A673 (cell line): ENCODE results near the gene BOK. TPM values are rescaled to one million over a fixed set of nuclear protein-coding genes. Genes with fewer than 3 reads are reported as not detected.

Experiments used
- BruUV-seq: library from RNA; stranded (reverse); fragments of 400-500 nt; replicated peaks from 2 replicates; lab custom pipeline; 2021; lab: Mats Ljungman, UMichigan
- CTCF ChIA-PET: fragments of 300-600 bp; sonication (Branson Sonifier 250); formaldehyde crosslinking; loops from one replicate; lab custom pipeline; 2022; ENCODE audit warnings: antibody characterized with exemption; lab: Charles Lee
- POLR2A ChIA-PET: fragments of 300-600 bp; sonication (Branson Sonifier 250); formaldehyde crosslinking; loops from one replicate; lab custom pipeline; 2022; ENCODE audit warnings: antibody characterized with exemption; ENCODE audit not compliant: low non-redundant PET; lab: Charles Lee
- DNase-seq: peaks from one replicate; pipeline ENCODE4 v3.0.0-alpha.2; 2015; ENCODE audit warnings: low spot score
- H3K27ac ChIP-seq: fragments of 200-600 bp; sonication (generic); 2 replicates; pipeline ENCODE4 v1.5.1; 2016; ENCODE audit warnings: mixed run types, low read depth, mild to moderate bottlenecking, mixed read lengths, antibody characterized with exemption, low read length; ENCODE audit not compliant: poor library complexity, severe bottlenecking
- H3K27me3 ChIP-seq: fragments of 200-600 bp; sonication (generic); replicated peaks from 2 replicates; pipeline ENCODE4 v1.6.1; 2017; ENCODE audit warnings: mixed run types, low read depth, mild to moderate bottlenecking, mixed read lengths, antibody characterized with exemption, low read length; ENCODE audit not compliant: insufficient read depth, poor library complexity
- H3K36me3 ChIP-seq: fragments of 200-600 bp; sonication (generic); 2 replicates; pipeline ENCODE4 v1.6.1; 2016; ENCODE audit warnings: mixed run types, mild to moderate bottlenecking, mixed read lengths, antibody characterized with exemption, low read length; ENCODE audit not compliant: insufficient read depth, poor library complexity, severe bottlenecking
- H3K4me1 ChIP-seq: fragments of 200-600 bp; sonication (generic); 2 replicates; pipeline ENCODE4 v1.6.1; 2017; ENCODE audit warnings: mixed run types, mild to moderate bottlenecking, mixed read lengths, antibody characterized with exemption, low read length; ENCODE audit not compliant: insufficient read depth, poor library complexity, severe bottlenecking
- H3K4me3 ChIP-seq: fragments of 200-600 bp; sonication (generic); 2 replicates; pipeline ENCODE4 v1.5.1; 2016; ENCODE audit warnings: low read depth, mixed run types, mild to moderate bottlenecking, mixed read lengths, low read length; ENCODE audit not compliant: poor library complexity, severe bottlenecking
- H3K9me3 ChIP-seq: fragments of 200-600 bp; sonication (generic); 2 replicates; pipeline ENCODE4 v1.6.1; 2016; ENCODE audit warnings: mixed run types, low read depth, mild to moderate bottlenecking, mixed read lengths, antibody characterized with exemption, low read length; ENCODE audit not compliant: poor library complexity, severe bottlenecking
- EZH2 ChIP-seq: fragments of 200-600 bp; sonication (generic); IDR thresholded peaks from 2 replicates; pipeline ENCODE4 v1.6.1; 2017; ENCODE audit warnings: borderline replicate concordance, low read depth, mild to moderate bottlenecking, mixed read lengths, antibody characterized with exemption, low read length; ENCODE audit not compliant: poor library complexity, severe bottlenecking
- intact Hi-C: fragments of 100-400 bp; cut with micrococcal nuclease; formaldehyde crosslinking; loops from one replicate; pipeline ENCODE4 v1.10.0; 2022; ENCODE audit not compliant: unreplicated experiment
- total RNA-seq: library from RNA; stranded (reverse); gene quantifications from 2 replicates; pipeline ENCODE4 v1.2.3, GENCODE V29; 2021
- TF ChIP-seq, protein P1 (sequence below): fragments of 300-800, 200-600 bp; sonication (generic); conservative IDR thresholded peaks from 2 replicates; pipeline ENCODE4 v1.5.1; 2017; ENCODE audit warnings: low read depth, mild to moderate bottlenecking, antibody characterized with exemption, low read length, moderate library complexity, mixed read lengths

The BOK gene
- total RNA-seq, 1 experiment from 2014 or later, result 2.7 TPM

- H3K9me3 ChIP-seq, result no peaks in the 10 kb centered on the region
- BruUV-seq, result no TSS peak
- no peaks in the 10 kb centered on the region for H3K27me3 ChIP-seq
- CTCF ChIA-PET, result no interaction called here
- TF ChIP-seq EZH2, result no peak
- TF ChIP-seq, protein P1, sequence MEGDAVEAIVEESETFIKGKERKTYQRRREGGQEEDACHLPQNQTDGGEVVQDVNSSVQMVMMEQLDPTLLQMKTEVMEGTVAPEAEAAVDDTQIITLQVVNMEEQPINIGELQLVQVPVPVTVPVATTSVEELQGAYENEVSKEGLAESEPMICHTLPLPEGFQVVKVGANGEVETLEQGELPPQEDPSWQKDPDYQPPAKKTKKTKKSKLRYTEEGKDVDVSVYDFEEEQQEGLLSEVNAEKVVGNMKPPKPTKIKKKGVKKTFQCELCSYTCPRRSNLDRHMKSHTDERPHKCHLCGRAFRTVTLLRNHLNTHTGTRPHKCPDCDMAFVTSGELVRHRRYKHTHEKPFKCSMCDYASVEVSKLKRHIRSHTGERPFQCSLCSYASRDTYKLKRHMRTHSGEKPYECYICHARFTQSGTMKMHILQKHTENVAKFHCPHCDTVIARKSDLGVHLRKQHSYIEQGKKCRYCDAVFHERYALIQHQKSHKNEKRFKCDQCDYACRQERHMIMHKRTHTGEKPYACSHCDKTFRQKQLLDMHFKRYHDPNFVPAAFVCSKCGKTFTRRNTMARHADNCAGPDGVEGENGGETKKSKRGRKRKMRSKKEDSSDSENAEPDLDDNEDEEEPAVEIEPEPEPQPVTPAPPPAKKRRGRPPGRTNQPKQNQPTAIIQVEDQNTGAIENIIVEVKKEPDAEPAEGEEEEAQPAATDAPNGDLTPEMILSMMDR, result no peak
- POLR2A ChIA-PET, result interaction anchor here (0.8 kb wide), 1 partner anchor 654 kb away, joined by 3 read pairs; no protein-coding TSS in a partner anchor
- H3K36me3 ChIP-seq, result peaks cover 5% of the 10 kb centered on the region
- intact Hi-C loops, result no loop called here
- peak overlapping the region; percentile 39 for H3K27ac ChIP-seq
- H3K4me3 ChIP-seq, result no peak overlapping the region
- no peak for DNase-seq
- peaks cover 27% of the 10 kb centered on the region for H3K4me1 ChIP-seq
Measured at GRCh38 chr2:241618296-241618805, 59.8 kb downstream of the BOK start.

DNA sequence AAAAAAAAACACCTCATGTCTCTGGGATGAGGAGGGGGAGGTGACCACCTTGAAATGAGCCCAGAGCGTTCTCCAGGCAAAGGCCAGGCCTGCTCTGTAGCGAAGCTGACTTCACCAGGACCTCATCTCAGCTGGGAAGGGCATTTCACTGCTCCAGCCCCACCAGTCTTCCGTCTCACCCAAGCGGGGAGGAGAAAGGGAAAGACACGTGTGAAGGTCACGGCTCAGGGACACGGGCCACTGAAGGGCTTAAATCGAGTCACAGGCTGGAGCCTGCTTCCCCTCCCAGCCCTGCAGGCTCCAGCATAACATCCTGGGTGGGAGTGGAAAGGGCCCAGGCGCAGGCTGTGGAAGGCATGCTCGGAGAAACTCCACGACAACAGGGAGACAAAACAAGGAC lies 60.3 kb downstream of the BOK start:
- TF ChIP-seq, protein P1, result no peak
- no peak for TF ChIP-seq EZH2
- intact Hi-C loops, result no loop called here
- H3K4me1 ChIP-seq, result peaks cover 22% of the 10 kb centered on the region
- ChIA-PET CTCF (no interaction called here), POLR2A (interaction anchor here (0.8 kb wide), 1 partner anchor 655 kb away, joined by 3 read pairs; no protein-coding TSS in a partner anchor)
- H3K27ac ChIP-seq, result peak overlapping the region; percentile 39
- no peaks in the 10 kb centered on the region for H3K9me3 ChIP-seq
- H3K36me3 ChIP-seq, result peaks cover 5% of the 10 kb centered on the region
- BruUV-seq, result no TSS peak
- H3K27me3 ChIP-seq, result no peaks in the 10 kb centered on the region
- H3K4me3 ChIP-seq, result no peak overlapping the region
- no peak for DNase-seq

- peaks cover 5% of the 10 kb centered on the region for H3K36me3 ChIP-seq
- no peak overlapping the region for H3K4me3 ChIP-seq
- H3K4me1 ChIP-seq, result peaks cover 20% of the 10 kb centered on the region
- no peak overlapping the region for H3K27ac ChIP-seq
- ChIA-PET CTCF (no interaction called here), POLR2A (no interaction called here)
- DNase-seq, result no peak
- TF ChIP-seq, protein P1, result no peak
- no peak for TF ChIP-seq EZH2
- no peaks in the 10 kb centered on the region for H3K9me3 ChIP-seq
- BruUV-seq, result no TSS peak
- intact Hi-C loops, result no loop called here
- no peaks in the 10 kb centered on the region for H3K27me3 ChIP-seq
Measured at GRCh38 chr2:241619597-241620418, 61.3 kb downstream of the BOK start.
